ENCODE results near the gene FGGY.

FGGY gene

DNA sequence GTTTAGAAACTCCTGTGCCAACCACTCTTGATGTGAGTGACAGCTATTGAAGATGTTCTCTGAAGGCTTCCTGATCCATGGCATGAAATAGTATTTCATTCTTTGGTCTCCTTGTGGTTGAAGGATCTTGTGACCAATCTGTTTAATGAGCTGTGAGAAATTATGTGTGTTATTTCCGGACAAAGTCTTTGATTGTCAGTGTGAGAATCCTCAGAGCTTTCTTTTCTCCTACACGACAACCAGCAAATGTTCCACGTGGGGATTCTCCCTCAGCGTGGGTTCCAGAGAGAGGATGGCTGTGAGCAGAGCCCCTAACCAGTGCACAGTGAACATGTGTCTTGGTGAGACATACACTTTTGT lies 472.8 kb downstream of the FGGY start:
- DNase-seq (ENCODE audit: low read depth) = no peak
- TF ChIP-seq, protein P1, sequence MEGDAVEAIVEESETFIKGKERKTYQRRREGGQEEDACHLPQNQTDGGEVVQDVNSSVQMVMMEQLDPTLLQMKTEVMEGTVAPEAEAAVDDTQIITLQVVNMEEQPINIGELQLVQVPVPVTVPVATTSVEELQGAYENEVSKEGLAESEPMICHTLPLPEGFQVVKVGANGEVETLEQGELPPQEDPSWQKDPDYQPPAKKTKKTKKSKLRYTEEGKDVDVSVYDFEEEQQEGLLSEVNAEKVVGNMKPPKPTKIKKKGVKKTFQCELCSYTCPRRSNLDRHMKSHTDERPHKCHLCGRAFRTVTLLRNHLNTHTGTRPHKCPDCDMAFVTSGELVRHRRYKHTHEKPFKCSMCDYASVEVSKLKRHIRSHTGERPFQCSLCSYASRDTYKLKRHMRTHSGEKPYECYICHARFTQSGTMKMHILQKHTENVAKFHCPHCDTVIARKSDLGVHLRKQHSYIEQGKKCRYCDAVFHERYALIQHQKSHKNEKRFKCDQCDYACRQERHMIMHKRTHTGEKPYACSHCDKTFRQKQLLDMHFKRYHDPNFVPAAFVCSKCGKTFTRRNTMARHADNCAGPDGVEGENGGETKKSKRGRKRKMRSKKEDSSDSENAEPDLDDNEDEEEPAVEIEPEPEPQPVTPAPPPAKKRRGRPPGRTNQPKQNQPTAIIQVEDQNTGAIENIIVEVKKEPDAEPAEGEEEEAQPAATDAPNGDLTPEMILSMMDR (IDR thresholded peaks at IDR 0.05; ENCODE audit: low read depth, low read length, missing control alignments) = no peak
- H3K4me3 ChIP-seq (ENCODE audit: low read depth, low read length) = no peak overlapping the region
- in situ Hi-C loops (cut with HindIII; ENCODE audit: low sequenced_read_pairs) = loop anchor here (25.0 kb wide), 1 partner anchor 1032 kb away; no protein-coding TSS in a partner anchor

DNA sequence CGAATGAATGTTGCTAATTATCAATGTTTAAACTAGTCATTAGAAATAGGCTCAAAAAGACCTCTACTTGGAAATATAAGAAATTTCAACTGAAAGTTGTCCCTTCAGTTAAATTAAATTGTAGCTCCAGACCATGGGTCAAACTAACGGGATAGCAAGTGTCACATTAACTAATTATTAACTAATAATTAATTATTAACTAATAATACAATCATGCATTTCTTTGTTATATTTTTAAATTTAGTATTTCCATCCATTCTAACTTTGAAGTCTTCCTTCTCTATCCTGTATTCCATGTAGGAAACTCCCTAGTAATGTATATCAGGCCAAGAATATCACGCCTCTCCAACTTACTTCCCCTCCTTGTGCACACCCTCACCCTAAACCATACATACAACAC lies 474.5 kb downstream of the FGGY start:
- in situ Hi-C loops (cut with HindIII; ENCODE audit: low sequenced_read_pairs) = loop anchor here (25.0 kb wide), 1 partner anchor 1034 kb away; no protein-coding TSS in a partner anchor
- no peak for DNase-seq (ENCODE audit: low read depth)
- TF ChIP-seq, protein P1 (IDR thresholded peaks at IDR 0.05; ENCODE audit: low read depth, low read length, missing control alignments) = no peak
- no peak overlapping the region for H3K4me3 ChIP-seq (ENCODE audit: low read depth, low read length)

DNA sequence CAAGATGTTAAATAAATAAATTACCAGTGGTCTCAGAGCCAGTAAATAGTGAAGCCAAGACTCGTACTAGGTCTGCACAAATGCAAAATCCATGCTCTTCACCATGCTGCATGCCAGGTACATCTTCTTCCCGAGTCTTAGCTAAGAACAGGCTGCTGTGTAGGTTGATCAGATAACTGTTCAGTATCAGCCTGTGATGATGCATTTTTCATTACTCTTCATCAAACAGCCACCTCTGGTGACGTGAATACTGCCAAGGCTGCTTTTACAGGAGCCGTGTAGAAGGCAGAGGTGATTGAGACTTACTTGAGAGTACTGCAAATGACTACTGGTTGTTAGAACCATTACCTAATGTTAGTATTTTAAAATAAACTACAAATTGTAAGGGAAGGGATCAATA lies 478.6 kb downstream of the FGGY start:
- no peak for DNase-seq (ENCODE audit: low read depth)
- H3K4me3 ChIP-seq (ENCODE audit: low read depth, low read length) = no peak overlapping the region
- TF ChIP-seq, protein P1 (IDR thresholded peaks at IDR 0.05; ENCODE audit: low read depth, low read length, missing control alignments) = no peak
- in situ Hi-C loops (cut with HindIII; ENCODE audit: low sequenced_read_pairs) = no loop called here

DNA sequence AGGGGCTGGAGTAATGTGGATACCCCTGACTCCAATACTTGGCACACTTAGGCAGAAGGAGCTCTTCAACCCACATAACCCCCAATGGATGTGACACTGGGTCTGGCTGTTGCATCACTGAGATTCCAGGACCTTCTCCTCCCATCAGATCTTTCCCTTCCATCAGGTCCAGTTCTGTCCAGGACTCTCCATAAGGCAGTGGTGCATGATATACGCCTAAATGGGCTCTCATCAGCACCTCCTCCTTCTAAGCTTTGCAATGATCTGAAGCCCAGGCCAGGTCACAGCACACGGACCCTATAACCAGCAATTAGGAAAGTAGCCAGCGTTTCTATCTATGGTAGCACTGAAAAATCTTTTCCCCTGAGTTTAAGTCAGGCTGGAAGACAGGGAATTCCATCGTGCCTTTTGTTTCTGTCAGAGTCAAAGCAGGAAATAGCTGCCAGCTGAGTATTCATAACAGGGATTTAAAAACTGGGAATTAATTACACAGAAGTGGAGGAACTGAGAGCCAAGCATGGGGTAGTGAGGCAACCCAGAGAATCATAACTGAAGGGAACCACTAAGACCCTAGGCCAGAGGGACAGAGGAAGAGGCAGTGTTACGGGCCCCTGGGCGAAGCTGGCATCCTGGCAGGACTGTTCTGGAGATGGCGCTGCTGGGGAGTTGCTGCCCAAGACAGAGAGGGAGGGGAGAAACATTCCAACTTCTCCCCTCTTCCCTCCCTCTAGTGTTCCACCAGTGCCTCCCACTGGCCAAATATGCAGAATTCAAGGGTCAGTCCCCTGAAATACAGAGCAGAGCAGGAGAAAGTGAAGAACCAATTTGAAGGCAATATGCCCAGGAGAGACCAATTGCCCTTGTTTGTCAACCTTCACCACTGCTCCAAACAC lies 480.3 kb downstream of the FGGY start:
- H3K4me3 ChIP-seq (ENCODE audit: low read depth, low read length) = no peak overlapping the region
- no peak for DNase-seq (ENCODE audit: low read depth)
- in situ Hi-C loops (cut with HindIII; ENCODE audit: low sequenced_read_pairs) = no loop called here
- TF ChIP-seq, protein P1 (IDR thresholded peaks at IDR 0.05; ENCODE audit: low read depth, low read length, missing control alignments) = no peak

DNA sequence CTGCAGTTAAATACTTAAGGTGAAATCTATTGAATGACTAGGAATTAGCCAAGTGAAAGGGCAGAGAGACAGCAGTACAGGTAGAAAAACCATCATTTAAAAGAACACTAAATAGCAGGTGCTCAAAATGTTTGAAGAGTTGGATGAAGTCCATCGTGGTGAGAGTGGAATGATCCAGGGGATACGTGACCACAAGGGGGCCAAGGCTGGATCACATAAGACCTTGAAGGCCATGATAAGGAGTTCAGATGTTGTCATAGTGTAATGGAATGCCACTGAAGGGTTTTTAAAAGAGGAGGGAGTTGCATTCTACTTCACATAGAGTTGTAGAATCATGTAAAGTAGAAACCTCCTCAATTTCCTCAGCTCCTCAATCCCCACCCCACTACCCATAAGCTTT lies 483.1 kb downstream of the FGGY start:
- H3K4me3 ChIP-seq (ENCODE audit: low read depth, low read length) = no peak overlapping the region
- no peak for DNase-seq (ENCODE audit: low read depth)
- in situ Hi-C loops (cut with HindIII; ENCODE audit: low sequenced_read_pairs) = no loop called here
- TF ChIP-seq, protein P1 (IDR thresholded peaks at IDR 0.05; ENCODE audit: low read depth, low read length, missing control alignments) = no peak

DNA sequence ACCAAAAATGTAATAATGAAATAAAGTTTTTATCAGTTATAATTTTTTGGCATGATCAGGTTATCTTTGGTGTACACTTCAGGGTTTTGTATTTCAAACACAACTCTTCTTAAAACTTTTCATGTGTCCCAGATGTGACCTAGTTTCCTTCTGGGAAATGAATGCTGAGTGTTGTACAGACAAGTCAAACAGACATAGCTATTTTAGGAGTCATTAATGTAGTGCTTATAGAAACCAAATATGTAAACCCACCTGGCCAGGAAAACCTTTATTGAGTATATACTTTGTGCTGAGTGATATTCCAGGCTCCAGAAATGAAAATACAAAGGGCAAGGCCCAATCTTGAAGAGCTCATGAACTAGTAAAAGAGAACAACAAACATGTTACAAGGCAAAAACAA lies 491.9 kb downstream of the FGGY start:
- in situ Hi-C loops (cut with HindIII; ENCODE audit: low sequenced_read_pairs) = no loop called here
- TF ChIP-seq, protein P1 (IDR thresholded peaks at IDR 0.05; ENCODE audit: low read depth, low read length, missing control alignments) = no peak
- H3K4me3 ChIP-seq (ENCODE audit: low read depth, low read length) = no peak overlapping the region
- DNase-seq (ENCODE audit: low read depth) = no peak
